ENCODE measurements around the gene PON2.
"Not testable (repeated sequence)": the region's sequence is repeated elsewhere in the genome, so short reads cannot be mapped to it uniquely, and the experiment has no call there.

The PON2 gene

DNA sequence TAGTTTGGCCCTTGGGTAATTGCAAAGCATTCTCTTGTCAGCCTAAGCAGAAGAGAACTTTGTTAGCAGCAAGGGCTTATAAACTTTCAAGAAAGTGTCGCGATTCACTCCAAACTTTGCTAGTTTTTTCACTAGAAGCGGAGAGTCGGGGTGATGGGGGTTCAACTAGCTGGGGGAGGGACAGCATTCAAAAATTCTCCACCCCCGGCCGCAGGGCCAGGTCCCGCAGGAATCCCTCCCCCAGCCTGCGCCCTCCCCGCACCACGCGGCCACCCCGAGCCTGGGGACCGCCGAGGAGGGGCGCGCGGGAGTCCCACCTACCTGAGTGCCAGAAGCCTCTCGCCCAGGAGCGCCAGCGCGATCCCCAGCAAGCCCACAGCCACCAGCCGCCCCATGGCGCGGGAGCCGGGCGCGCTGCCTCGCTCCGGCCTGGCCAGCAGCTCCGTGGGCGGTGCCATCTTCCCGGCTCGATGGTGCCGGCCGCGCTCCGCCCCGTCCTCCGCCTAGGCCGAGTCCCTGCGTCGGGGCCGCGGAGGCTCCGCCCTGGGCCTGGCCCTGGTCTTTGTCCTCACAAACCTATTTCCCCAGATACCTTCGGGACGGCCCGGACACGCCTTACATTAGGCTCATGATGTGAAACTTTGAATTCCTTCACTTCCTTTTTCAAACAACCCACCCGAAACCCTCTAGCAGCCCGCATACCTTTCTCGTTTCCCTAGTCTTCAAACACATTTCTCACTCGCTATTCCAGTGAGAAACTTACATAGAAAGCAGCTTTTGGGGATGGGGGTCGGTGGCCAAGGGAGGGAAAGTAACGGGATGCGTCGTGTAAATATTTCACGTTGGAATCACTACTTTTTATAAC, at the start of gene PON2:
TSS of gene PON2 (minus strand) at position 472 of the 865 bp plus-strand sequence. CDS start at position 395, 77 bp downstream.
- DNase-seq = no peak

DNA sequence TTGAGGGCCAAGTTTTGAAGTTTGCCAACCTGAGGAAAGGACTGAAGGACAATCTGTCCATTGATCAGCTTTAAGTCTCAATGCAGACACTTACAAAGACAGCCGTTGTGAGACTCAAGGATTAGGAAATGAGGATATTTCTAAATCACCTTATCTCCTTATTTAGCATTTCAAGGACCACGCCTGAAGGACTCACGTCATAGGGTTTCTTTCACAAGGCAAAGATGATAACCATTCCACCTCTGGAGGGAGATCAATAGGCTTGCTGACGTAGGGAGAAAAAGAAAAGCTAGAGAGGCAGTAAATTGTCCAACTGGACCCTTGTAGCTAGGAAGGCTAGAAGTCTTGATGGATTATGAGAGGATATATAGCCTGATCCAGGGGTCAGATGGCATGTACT, 47.6 kb upstream of the PON2 start:
- DNase-seq = no peak

DNA sequence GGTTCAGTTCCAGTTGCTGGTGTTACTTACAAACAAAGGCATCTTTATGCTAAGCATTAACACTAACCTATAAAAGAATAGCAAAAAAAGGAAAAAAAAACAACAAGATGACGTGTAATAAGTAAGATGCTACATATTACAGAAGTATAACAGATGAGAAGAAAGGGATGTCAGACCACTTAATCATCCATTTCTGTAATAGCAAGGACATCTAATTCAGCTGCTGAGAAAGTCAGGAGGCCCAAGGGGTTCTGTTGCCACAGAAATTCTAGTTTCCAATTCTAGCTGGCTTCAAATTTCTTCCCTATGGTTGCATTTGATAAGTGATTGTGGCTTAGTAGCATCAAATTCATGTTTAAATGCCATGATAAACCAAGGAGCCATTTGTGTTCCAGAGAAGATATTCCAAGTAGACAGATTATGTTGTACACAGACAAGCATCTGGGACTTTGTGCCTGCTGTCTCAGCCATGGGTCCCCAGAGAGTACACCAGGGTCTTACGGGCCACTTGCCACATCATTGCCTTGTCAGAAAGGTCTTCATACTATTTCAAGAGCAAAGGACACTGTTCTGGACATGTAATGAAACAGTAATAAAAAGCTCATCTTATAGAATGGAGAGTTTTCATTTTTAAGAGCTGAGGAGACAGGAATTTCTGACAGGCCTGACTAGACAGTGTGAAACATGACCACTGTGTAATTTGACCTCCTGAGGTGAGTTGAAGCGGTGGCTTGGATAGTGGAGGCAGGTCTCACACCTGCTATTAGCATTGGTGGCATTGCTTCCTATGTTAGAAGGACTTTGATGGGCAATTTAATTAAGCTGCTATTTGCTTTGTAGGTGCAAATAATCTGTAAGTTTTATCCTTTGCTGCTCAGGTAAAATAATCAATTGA, 46.7 kb upstream of the PON2 start:
- no peak for DNase-seq

DNA sequence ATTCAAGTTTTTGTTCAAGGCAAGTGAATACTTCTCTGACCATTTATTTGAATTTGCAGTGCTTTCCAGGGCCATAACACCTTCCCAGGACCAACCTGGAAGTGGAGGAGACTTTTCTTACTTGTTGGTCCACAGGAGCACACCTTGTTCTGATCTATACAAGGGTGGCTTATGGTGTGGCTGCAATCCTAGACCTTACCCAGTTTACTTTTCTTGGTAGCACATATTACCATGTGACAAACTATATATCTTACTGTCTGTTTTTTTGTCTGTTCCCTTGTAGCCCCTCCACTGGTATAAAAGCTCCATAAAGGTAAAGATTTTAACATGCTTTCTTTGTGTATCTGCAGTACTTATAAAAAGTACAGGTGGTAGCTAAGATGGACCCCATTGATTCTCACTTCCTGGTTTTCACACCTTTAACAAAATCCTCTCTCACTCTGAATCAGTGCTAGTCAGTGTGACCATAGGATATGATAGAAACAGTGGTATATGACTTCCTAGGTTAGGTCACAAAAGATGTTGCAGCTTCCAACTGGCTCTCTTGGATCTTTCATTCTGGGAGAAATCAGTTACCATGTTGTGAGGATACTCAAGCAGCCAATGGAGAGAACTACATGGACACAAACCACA, 45.3 kb upstream of the PON2 start:
- DNase-seq = no peak

DNA sequence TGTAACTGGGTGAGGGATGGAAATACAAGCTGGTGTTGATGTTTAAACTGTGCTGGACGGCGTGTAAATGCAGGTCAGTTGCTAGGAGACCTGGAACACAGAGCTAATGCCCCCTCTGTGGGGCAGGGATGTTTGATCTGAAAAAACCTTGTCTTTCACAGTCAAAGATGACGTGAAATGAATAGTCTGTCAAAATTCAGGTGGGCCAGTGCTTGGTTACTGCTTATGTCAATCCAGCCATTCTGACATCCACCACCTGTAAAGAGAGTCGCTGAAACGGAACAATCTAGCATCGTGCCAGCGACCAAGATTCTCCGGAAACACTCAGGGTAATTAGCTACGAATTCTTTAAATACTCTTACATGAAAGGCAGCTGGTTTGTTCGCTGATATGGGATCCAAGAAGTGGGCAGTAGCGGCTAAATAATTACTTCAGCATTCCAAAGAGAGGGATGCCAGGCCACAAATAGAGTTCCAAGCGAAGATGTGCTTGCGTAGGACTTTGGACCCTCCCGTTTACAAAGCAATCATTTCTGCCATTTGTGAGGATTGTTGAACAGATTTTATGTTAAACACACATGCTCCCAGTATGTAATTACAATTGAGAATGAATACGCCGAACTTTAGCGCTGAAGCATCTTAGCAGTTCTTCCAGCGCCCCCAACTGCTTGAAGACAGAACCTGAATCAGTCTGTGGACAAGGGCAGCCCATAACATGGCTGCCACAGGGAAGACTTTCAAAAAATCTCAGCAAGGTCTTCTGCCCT, 43.6 kb upstream of the PON2 start:
- DNase-seq = no peak

DNA sequence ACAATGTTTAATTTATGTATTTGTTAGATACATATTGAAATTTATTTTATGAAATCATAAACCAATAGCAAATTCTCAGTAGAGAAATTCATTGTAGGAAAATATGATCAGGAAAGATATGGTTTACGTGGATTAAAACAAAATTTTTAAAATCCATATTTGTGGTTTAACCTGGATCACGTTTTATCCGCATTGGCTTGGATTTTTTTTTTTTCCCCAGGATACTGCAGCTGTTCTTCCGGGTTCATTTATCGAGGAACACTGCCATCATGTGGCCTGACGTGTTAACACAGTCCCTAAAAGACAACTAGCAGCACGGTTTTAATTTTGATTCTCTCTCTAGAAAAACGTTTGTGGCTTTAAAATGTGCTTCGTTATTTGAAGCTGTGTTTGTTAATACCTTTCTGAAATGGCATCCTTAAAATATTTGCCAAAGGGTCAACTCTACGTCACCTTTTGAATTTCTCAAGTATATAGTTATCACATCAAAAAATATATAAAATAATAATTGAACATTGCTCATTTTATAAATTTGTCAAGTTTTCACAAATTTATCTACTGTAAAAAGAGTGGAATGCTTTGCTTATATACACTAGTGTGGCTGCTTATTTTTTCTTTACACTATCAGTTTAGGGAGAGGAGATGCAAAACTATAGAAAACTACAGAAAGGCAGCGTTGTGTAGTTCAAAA, 42.2 kb upstream of the PON2 start:
- DNase-seq = no peak

DNA sequence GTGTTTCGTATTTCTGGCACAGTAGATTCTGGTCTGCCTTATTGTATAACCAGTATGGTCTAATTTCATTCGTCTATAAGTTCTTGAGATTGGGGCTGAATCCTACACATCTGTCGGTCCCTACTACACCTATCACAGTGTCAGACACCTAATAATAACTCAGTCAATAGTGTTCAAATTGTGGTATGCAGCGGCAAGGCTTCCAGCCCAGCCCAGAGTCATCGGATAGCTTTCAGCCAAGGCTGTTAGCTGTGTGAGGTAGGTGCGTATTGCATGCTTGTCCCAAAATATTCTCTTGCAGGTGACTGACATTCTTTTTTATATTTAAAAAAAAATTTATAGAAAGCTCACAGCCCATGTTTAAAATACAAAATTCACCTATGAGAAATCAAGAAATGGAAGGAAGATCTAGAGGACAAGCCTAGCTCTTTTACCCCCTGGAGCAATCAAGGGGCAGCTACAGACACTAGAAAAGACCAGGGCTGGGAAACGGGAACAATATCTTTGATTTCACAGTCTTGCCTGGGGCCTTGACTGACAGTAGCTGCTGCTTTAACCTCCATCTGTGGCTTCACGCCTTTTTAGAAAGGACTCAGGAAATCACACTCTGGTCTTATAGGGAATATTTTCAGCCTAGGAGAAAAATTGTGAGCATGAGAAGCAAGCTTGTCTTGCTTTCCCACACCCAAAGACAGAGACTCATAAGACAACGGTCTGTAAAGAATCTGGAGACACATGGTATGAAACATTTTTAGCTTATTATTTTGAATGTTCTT, 41.4 kb upstream of the PON2 start:
- no peak for DNase-seq

DNA sequence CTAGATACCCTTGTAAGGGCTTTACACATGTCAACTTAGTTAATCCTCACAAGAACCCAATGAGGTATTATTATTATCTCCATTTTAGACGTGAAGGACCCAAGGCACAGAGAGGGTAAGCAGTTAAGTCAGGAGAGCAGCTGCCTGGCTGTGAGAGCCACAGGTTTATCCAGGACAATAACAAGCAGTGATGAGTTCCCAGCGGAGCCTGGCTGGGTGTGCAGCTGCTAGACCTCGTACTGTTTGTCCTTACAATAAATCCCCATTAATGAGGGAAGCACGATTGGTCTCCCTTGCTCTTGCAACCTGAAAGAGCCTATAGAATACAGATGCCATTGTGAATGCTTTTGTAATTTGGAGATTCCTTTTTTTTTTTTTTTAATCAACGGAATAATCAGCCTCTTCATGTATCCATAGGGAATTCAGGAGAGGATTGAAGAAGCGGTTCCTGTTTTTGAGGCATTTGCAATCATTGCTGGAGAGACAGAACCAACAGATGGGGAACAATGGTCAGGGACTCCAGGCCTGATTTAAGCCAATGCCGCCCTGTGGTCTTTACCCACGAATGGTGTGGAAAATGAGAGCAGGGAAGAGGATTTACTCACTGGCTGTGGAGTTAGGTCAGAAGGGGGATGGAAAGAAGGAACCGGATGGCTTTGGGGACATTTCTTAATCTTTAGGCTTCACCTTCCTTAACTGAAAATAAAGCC, 38.6 kb upstream of the PON2 start:
- no peak for DNase-seq

DNA sequence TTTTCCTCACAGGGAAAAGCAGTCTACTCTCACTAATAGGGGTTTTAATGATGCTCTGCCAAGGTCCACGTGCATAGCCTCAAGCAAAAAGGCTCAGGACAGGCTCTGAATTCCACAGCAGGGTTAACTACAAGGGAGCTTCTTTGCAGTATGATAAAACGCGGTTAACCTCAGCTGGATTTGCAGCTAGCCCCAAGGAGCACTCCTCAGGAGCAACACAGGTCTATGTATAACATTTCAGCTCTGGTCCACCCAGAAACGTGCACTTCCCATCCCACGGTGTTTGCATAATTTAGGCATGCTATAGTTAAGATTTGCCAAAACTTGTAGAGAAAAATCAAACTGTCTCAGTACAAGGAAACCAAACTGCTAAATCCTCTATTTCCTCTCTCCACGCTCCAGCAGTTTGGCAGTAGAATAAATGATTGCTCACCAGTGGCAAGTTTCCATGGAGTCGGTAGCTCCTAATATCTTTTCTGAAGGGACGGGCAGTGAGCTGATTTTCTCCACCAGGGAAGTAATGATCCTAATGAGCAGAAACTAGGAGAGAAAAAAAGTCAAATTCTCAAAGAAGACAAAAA, 37.8 kb upstream of the PON2 start:
- no peak for DNase-seq

DNA sequence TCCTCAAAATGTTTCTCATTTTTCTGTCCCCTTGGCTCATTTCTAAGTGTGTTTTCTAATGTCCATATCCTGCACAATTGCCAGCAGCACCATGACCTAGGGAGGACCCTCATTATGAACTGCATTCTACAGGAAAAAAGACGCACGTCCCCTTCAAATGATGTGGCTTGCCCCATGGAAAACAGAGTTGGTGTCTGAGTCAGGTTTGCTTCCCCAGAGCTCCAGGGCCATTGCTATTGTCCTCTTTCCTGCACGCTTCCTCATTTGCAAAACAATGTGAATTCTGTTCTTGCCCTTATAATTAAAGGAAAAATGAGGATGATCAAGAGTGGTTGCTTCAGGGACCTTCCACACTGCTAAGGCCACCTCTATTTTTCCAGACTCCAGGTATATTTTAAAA, 36.2 kb upstream of the PON2 start:
- no peak for DNase-seq

DNA sequence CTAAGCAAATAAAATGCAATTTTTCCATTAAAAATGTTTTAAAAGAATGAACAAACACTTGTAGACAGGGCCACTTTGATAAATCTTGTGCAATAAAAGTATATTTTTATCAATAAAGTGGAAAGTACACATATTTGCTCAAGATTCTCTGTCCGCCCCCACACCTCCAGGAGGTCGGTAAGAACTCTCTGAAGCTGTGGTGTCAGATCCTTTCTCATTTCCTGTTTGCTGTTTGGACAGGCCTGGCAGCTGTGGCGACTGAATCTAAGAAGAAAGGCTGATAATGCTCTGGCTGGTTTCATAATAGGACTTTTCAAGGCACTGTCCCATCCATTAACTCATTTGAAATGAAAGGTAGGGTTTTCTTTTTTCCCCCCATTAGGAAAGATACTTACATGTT, 35.6 kb upstream of the PON2 start:
- no peak for DNase-seq

DNA sequence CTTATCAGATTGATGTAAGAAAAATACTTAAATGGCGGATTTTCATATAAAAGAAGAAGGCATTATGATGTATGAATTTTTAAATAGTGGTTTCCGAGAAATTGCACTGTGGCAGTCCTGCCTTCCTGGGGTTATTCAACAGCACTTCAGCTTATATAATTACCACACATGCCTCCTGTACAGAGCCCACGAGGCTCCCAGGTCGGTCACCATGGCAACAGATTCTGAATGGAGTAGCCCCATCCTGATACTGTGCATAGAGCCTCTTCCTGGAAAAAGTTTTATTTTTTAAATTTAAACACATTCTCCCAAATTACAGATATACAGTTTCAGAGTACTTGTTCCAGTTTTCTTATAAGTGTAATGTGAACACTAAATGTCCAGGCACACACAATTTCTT, 35.0 kb upstream of the PON2 start:
- no peak for DNase-seq

DNA sequence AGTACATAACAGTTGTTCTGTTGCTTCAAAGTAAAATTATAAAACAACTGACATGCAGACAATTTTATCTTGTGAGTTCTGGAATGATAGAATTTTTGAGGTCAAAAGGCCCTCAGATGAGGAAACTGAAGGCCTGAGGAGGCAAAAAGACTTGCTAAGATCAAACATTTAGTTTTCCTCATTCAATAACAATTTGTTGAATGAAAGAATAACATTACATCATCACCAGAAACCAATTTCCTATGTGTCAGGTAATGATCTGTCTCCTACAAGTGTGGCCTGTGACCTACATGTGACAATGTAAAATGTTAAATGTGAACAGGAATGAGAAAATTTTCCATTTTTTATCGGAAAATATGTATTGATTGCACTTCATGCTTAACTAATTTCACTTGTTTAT, 34.4 kb upstream of the PON2 start:
- DNase-seq = no peak

DNA sequence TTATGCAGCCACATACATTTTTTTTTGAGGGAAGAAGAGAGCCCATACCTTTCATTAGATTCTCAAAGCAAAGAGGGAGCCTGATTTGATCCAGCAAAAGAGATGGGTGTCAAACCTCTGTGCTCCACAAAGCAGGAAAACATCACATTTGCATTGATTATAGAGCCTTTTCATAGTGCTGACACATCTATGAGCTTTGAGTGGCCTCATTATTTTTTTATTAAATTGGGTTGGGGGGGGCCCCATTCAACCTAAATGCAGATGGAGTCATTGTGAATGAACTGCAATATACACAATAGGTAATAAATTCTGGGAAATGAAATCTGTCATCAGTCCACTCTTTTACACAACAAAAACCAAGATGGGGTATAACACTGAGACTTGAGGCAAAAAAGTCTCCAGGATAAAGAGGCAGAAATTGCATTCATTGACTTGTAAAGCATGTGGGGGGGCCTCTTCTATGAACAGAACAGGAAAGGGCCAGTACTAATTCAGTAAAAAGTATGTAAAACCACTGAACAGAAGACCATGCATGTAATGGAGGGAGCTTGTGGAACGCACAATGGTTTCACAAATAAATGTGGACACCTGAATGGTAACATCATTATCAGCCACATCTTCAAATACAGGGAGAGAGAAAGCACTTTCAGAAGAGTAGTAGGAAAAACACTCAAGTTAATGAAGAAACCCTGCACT, 33.2 kb upstream of the PON2 start:
- DNase-seq = no peak

DNA sequence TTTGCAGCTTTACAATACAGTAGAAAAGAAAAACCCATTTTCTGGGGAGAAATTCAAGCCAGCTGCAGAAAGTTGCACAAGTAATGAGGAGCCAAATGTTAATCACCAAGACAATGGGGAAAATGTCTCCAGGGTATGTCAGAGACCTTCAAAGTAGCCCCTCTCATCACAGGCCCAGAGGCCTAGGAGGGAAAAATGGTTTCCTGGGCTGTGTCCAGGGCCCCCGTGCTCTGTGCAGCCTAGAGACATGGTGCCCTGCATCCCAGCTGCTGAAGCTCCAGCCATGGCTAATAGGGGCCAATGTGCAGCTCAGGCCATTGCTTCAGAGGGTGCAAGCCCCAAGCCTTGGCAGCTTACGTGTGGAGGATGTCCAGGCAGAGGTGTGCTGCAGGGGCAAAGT, 25.8 kb upstream of the PON2 start:
- not testable (repeated sequence) for DNase-seq

DNA sequence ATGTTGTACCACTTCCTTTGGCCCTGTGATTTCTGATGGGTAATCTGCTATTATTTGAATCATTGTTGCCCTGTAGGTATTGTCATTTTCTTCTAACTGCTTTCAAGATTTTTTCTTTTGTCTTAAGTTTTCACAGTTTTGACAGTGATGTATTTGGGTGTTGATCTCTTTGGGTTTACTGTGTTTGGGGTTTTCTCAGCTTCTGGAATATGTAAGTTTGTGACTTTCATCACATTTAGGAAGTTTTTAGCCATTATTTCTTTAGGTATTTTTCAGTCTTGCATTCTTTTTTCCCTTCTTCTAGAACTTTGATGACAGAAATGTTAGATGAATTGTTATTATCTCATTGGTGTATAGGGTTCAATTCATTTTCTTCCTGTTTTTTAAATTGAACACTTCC, 23.1 kb upstream of the PON2 start:
- no peak for DNase-seq

DNA sequence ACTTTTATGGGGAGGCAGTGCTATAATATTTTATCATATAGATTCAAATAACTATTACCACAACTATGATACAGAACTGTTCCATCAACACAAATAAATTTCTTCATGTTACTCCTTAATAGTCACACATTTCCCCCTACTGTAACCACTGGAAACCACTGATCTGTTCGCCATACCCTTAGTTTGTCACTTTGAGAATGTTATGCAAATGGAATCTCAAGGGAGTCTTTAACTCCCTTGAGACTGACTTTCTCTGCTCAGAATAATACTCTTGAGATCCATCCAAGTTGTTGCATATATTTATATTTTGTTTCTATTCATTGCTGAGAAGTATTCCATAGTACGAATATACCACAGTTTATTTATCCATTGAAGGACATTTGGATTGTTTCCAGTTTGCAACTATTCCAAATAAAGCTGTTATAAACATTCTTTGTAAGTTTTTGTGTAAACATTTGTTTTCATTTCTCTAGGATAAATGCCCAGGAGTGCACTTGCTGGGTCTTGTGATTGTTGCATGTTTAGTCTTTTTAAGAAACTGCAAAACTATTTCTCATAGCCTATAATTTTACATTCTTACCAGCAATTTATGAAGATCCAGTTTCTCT, 19.7 kb upstream of the PON2 start:
- no peak for DNase-seq

DNA sequence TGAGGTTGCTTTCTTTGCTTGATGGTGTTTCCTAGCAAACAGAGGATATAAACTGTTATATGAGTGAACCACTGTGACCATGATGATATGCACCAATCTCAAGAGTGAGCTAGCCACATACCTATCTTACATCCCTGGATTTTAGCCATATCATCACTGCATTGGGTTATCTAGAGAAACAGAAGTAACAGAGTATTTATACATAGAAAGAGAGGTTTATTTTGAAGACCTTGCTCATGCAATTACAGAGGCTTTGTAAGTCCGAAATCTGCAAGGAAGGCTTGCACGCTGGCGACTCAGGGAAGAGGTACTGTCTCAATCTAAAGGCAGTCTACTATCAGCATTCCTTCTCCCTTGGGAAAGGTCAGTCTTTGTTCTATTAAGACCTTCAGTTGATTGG, 11.8 kb upstream of the PON2 start:
- no peak for DNase-seq

DNA sequence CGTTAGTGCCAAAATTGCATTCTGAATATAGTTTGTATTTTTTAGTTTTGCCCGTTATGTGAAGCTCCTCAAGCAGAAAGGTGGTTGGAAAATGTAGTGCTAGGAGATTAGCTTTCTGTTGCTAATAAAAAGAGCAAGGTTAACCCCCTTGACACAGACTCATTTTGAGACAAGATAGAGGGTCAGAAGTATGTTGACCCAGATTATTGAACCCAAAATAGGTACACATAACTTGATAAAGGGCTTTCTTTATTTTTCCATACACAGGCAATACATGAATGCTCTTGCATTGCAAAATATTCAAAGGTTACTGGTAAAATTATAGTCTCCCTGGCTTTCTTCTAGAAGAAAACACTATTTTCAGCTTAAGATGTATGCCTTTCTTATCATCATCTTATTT, 10.0 kb upstream of the PON2 start:
- no peak for DNase-seq
